GM21737 (cell line): ENCODE results near the gene ASTN1.
"Not testable (repeated sequence)": the region's sequence is repeated elsewhere in the genome, so short reads cannot be mapped to it uniquely, and the experiment has no call there.

Experiments used
- ATAC-seq: cut with Tn5 transposase; IDR thresholded peaks from one replicate; pipeline ENCODE4 v1.9.1; 2021; ENCODE audit warnings: mild to moderate bottlenecking, moderate library complexity; ENCODE audit not compliant: unreplicated experiment

Gene ASTN1

DNA sequence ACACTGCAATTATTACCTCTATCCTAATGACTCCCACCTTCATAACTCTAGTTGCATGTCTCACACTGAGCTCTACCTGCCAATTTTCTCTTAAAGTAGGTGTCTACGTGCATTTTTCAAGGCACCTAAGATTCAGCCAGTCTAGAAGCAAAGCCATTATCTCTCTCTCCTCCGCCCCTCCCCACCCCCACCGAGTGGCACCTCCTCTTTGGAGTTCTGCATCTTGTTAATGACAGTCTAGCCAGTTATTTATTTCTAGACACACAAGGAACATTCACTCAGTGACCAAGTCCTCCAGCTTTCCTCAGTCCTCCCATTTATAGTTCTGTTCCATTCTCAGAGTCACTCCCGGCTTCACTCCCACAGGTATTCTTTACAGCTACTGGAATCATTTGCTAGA is 47.6 kb downstream of the ASTN1 start:
- no peak for ATAC-seq

DNA sequence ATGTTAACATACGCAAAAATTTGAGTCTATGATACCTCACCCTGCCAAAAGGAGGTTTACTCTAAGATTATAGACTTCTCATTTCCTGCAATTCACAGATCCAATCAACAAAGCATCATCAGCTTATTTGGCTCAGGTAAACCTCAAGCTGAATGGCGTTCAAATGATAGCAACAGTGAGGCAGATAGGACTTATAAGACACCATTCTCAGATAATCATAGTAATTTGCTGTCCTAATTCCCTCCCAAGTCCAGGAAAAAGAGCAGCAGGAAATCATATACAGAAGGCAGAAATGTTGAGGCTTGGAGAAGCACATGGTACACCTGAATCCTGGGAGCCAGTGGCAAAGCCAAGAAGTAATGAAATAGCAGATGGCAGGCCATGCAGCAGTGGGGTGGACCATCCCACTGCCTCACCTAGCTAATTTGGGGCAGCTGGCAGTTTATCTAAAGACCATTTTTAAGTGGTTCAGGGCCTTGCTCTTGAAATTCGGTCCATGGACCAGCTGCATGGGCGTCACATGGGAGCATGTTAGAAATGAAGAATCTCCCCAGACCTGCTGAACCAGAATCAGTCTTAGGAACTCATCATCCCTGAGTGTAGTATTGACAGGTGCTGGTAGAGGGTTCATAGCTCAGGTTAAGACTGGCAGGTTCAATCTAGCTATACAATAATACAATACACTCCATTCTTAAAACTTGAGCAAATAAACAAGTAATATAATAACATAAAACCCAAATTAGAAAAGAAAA is 57.7 kb downstream of the ASTN1 start:
- no peak for ATAC-seq

DNA sequence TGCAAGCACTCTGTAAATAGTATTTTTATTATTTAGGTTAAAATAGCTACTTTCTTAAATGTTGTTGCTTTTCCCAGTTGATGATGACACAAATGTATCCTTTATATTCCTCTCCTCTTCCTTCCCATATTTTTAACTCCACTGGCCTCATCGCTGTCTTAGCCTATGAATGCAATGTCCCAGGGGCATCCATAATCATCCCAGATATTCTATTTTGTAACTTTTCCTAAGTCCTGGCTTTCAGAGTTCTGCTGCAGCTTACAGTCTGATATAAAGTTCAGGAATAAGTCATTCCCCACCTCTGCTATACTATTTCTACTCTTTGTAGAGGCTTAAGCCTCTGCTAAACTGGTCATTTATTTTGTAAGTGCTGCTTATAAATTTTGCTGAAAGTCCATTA is 58.3 kb downstream of the ASTN1 start:
- ATAC-seq = no peak

- no peak for ATAC-seq
These were observed 61.3 kb downstream of the ASTN1 start for GRCh38 chr1:177103005-177103852.

DNA sequence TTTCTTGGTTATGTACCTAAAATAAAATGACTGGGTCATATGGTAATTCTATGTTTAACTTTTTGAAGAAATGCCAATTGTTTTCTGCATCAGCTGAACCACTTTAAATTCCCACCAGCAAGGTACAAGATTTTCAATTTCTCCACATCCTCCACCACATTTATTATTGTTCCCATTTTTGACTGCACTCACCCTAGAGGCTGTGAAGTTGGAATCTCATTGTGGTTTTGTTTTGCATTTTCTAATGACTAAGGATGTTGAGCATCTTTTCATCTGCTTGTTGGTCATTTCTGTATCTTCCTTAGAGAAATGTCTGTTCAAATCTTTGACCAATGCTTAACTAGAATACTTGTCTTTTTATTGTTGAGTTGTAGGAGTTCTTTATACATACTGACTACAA is 72.5 kb downstream of the ASTN1 start:
- ATAC-seq = no peak

DNA sequence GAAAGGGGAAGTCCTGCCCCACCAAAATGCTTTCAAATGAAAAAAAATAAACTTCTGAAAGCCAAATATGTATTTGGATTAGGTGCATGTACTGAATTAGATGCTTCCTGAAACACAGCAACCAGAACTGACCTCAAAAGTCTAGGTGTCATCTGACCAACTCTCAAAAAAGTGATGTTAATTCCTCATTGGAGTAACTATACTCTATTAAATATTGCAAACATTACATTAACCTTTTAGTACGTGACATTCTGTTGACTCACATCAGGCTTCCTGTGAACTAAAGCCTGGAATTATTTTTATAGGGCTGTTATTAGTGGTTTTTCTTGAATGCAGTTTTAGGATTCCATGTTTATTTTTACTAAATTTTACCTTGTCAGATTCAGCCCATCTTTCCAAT is 73.5 kb downstream of the ASTN1 start:
- ATAC-seq = no peak

DNA sequence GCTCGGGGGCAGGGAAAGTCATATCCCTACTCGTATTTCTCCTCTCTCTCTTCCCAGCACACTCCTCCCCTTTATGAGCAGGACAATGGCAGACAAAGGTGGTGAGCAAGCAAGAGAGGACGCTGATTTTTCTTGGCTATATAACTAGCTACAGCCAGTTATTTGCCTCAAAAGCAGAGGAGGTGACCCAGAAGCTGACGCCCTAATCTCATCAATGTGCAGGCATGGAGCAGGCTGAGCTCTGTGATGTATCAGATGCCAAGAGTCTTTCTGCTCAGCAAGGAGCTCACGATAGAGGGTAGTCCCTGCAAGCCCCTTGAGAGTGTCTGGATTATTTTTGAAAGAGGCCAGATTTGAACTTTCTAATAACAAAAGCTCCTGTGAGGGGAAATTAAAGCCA is 75.5 kb downstream of the ASTN1 start:
- ATAC-seq = no peak

DNA sequence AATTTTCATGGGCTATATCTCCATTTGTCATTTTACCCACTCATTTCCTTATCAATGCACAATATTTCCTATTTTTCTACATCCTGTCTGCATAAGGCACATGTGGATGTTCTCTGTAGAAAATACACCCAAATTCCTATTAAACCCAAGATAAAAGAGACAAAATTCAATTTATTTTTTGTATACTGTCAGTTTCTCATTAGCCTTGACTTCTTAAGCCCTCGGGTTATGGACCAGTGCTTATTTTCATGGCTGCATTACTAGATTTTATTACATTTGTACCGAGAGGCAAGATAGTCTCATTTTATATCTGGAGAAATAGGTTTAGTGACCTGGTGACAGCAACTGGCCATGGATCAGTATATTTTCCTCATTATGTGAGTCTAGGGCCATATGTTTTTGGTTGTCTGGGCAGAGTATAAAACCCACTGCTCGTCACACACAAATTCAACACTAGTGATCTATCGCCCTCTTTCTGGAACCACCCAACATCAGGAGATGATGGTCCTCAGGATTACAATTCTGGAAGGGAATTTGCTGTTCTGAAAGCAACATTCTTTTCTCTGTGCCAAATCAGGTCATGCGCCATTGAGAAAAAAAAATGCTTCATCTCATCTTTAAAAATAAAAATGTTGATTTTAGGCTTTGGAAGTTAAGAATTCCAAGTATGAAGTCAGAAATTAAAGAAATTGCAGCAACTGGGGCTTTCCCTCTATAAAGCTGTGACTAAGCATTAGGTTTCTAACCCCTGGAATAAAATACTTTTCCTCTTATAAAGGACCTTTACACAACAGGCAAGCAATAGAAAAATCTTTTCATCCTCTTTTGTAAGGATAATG is 81.4 kb downstream of the ASTN1 start:
- ATAC-seq = no peak

DNA sequence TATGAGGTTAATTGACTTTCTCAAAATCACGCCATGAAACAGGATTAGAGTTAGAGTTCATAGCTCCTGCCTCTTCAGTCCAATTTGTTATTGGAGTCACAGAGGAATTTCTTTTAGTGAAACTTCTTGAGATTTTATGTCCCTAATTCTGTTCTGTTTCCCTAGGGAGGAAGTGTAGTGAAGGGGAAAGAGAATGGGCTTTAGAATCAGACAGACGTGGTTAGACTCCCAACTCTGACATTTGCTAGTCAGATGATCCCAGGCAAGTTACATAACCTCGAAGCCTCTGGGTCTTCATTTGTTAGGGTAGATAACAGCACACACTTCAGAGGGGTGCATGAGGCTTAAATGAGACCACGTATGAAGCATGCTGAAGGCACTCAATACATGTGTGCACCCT is 83.9 kb downstream of the ASTN1 start:
- no peak for ATAC-seq

- ATAC-seq = no peak
These were observed 86.6 kb downstream of the ASTN1 start for GRCh38 chr1:177077734-177078499.

DNA sequence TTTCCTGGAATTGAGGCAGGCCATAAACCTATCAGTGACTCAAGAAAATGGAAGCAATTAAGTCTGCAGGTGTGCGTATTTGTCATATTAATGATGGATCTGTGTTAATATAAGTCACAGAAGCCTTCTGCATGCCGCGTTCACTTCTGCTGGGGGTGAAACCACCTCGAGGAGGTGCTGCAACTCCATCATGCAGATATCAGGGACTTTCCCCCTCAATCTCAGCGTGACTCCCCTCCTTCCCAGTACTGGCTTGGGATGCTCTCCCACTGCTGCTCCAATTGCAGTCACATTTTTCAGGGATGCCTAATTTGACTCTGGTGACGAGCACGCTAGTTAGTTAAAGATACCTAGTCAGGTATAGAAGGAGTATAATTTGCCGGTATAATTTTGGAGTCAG is 87.5 kb downstream of the ASTN1 start:
- ATAC-seq = no peak

GRCh38 chr1:177074811-177075210 is 89.7 kb downstream of the ASTN1 start:
- ATAC-seq = not testable (repeated sequence)

DNA sequence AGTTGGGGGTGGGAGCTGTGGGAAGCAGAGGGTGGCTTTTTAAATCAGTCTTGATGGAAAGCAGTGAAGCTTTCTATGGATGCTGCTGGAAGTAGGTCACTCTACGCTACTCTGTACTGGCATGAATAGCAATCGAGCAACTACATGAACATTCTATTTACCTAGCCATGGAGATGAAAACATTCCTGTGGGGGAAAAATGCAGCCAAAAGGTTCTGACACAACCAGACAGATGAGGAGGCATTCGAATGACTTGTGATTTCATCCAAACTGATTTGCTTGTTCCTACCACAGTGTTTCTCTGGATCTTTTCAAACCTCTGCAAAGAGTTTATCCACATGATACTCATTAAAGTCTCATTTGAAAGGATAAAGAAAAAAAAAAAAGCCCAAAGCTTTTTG is 95.0 kb downstream of the ASTN1 start:
- ATAC-seq = no peak

GRCh38 chr1:177067752-177068410 is 96.6 kb downstream of the ASTN1 start:
- no peak for ATAC-seq

- no peak for ATAC-seq
These were observed 99.1 kb downstream of the ASTN1 start for GRCh38 chr1:177065430-177065829.

DNA sequence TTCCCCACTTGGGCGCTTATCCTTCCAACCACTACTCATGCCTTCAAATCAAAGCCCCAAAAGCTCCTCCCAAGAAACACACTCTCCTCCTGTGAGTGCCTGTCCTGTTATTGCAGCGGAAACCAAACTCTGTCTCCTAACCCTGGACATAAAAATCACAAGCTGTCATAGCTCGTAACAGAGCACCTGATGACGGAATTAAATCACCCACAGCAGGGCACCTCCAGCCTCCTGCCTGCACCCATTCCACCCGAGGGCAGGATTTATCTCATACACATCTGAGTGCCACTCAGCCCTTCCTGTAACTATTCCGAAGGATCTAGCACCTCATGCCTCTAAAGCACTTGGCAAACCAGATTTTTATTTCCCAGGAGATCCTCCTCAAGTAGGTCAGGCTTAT is 100.9 kb downstream of the ASTN1 start:
- ATAC-seq = no peak

DNA sequence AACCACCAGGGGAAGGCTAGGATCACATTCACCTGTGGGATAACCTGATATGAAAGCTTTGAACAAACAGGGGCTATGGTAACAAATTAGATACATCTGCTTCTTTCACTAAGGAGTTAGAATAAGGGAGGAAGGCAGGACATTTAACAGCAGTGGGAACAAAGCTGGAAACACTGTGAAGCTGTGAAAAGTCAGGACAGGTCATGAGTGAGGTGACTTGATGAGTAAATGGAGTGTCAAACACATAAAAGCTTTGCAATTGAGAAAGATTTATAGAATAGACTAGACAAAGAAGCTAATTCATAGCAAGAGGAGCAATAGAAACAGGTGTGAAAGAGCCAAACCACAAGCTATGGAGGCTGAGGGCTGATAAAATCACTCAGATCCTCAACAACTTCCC is 110.0 kb downstream of the ASTN1 start:
- ATAC-seq = no peak

GRCh38 chr1:177053648-177054047 is 110.9 kb downstream of the ASTN1 start:
- no peak for ATAC-seq

DNA sequence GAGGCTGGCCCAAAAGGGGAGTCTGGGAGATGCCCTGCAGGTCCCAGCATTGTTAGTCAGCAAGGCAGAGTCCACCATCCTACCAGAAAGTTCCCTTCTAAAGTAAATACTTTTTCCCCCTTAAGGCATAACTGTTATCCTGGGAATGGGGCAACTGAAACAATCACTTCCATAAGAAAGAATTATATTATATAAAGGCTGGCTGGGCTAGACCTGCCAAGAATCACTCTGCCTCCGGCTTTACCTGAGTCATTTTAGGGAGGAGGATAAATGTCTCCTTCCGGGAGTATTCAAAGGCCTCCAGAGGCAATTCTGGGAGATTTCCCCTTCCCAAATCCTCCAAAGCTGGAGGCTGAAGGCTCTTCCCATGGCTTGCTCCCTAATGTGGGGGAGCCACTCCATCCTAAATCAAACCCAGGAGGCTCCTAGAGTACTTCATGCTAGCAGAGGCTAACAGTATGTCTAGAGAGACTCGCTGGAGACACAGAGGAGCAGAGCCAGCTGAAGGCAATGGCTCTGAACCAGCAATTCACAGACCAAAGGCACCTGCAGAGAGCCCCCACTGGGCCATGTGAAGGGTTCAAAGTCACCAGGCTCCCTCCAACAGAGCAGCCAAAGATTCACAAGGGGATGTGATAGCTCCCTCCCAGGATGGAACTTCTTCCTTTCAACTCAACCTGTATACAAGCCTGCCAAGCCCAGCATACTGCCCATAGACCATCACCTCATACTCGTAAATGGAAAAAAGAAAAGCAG is 116.0 kb downstream of the ASTN1 start:
- no peak for ATAC-seq
